GM23338 (cell line): ENCODE measurements around the gene LRRC3B. TPM values are rescaled to one million over a fixed set of nuclear protein-coding genes. Genes with fewer than 3 reads are reported as not detected.

Experiments
- ATAC-seq: fragments of 200-7000 bp; cut with Tn5 transposase; 3 replicates; pipeline ENCODE4 v1.9.1; 2020
- DNase-seq: peaks from one replicate; pipeline ENCODE4 v3.0.0-alpha.2; 2015; ENCODE audit warnings: low spot score
- H2AFZ ChIP-seq: fragments of 200-600 bp; sonication (generic); 2 replicates; pipeline ENCODE4 v1.8.0; 2016; ENCODE audit warnings: antibody characterized with exemption, mild to moderate bottlenecking, moderate library complexity
- H3F3A ChIP-seq: fragments of 200-600 bp; sonication (generic); replicated peaks from 2 replicates; pipeline ENCODE4 v1.8.0; 2017; ENCODE audit warnings: antibody characterized with exemption, mixed run types, low read depth
- H3K27ac ChIP-seq: fragments of 200-600 bp; sonication (generic); 2 replicates; pipeline ENCODE4 v1.6.1; 2016; ENCODE audit warnings: low read depth
- H3K27me3 ChIP-seq: fragments of 200-600 bp; sonication (generic); 2 replicates; pipeline ENCODE4 v1.8.0; 2016; ENCODE audit warnings: mild to moderate bottlenecking, mixed run types, moderate library complexity; ENCODE audit not compliant: insufficient read depth
- H3K36me3 ChIP-seq: fragments of 200-600 bp; sonication (generic); 2 replicates; pipeline ENCODE4 v1.8.0; 2016; ENCODE audit warnings: mild to moderate bottlenecking; ENCODE audit not compliant: insufficient read depth
- H3K4me1 ChIP-seq: fragments of 200-600 bp; sonication (generic); 2 replicates; pipeline ENCODE4 v1.8.0; 2016; ENCODE audit warnings: mild to moderate bottlenecking, moderate library complexity; ENCODE audit not compliant: insufficient read depth
- H3K4me2 ChIP-seq: fragments of 200-600 bp; sonication (generic); 2 replicates; pipeline ENCODE4 v1.7.1; 2017; ENCODE audit warnings: mixed run types
- H3K4me3 ChIP-seq: fragments of 200-600 bp; sonication (generic); 2 replicates; pipeline ENCODE4 v1.6.1; 2016; ENCODE audit warnings: mixed run types
- H3K79me2 ChIP-seq: fragments of 200-600 bp; sonication (generic); replicated peaks from 2 replicates; pipeline ENCODE4 v1.8.0; 2017; ENCODE audit warnings: mild to moderate bottlenecking; ENCODE audit not compliant: insufficient read depth
- H3K9me2 ChIP-seq: fragments of 200-600 bp; sonication (generic); 2 replicates; pipeline ENCODE4 v1.8.0; 2017; ENCODE audit not compliant: insufficient read depth
- H4K20me1 ChIP-seq: fragments of 200-600 bp; sonication (generic); replicated peaks from 2 replicates; pipeline ENCODE4 v1.8.0; 2017; ENCODE audit warnings: mild to moderate bottlenecking; ENCODE audit not compliant: insufficient read depth
- H3K27ac Mint-ChIP-seq: 2 replicates; pipeline ENCODE4 v1.8.0; 2020; ENCODE audit warnings: inconsistent platforms, mild to moderate bottlenecking, moderate library complexity, mixed read lengths
- H3K27me3 Mint-ChIP-seq: 3 replicates; pipeline ENCODE4 v1.8.0; 2022; ENCODE audit warnings: low read depth, mild to moderate bottlenecking, moderate library complexity, mixed read lengths, inconsistent platforms; ENCODE audit not compliant: insufficient read depth, poor library complexity
- H3K36me3 Mint-ChIP-seq: 3 replicates; pipeline ENCODE4 v1.8.0; 2021; ENCODE audit warnings: low read depth, mild to moderate bottlenecking, inconsistent platforms, moderate library complexity, mixed read lengths
- H3K4me1 Mint-ChIP-seq: 3 replicates; pipeline ENCODE4 v1.8.0; 2020; ENCODE audit warnings: mild to moderate bottlenecking, inconsistent platforms, mixed read lengths
- H3K4me3 Mint-ChIP-seq: 3 replicates; pipeline ENCODE4 v1.8.0; 2021; ENCODE audit warnings: moderate library complexity, mild to moderate bottlenecking, inconsistent platforms, mixed read lengths
- H3K9me3 Mint-ChIP-seq: 3 replicates; pipeline ENCODE4 v1.8.0; 2020; ENCODE audit warnings: moderate library complexity, mild to moderate bottlenecking, inconsistent platforms, mixed read lengths
- EZH2 ChIP-seq: fragments of 200-600 bp; sonication (generic); IDR thresholded peaks from one replicate; pipeline ENCODE4 v1.8.0; 2017; ENCODE audit warnings: antibody characterized with exemption, mild to moderate bottlenecking, low read depth; ENCODE audit not compliant: unreplicated experiment
- EZH2phosphoT487 ChIP-seq: fragments of 200-600 bp; sonication (generic); IDR thresholded peaks from one replicate; pipeline ENCODE4 v1.8.1; 2018; ENCODE audit warnings: antibody characterized with exemption; ENCODE audit not compliant: unreplicated experiment
- JUNB ChIP-seq: IDR thresholded peaks from one replicate; pipeline ENCODE4 v1.6.1; 2016; ENCODE audit warnings: antibody characterized with exemption; ENCODE audit not compliant: unreplicated experiment
- POLR2AphosphoS5 ChIP-seq: IDR thresholded peaks from 2 replicates; pipeline ENCODE4 v1.6.1; 2016; ENCODE audit warnings: antibody characterized with exemption, low read depth
- STAT1 ChIP-seq: IDR thresholded peaks from one replicate; pipeline ENCODE4 v1.6.1; 2016; ENCODE audit warnings: antibody characterized with exemption; ENCODE audit not compliant: unreplicated experiment
- ZNF114 ChIP-seq: fragments of 250-450 bp; sonication (Bioruptor Pico); IDR thresholded peaks from 2 replicates; pipeline ENCODE4 v1.5.0; 2020; ENCODE audit warnings: mild to moderate bottlenecking, moderate library complexity
- ZNF462 ChIP-seq: fragments of 250-450 bp; sonication (Bioruptor Pico); IDR thresholded peaks from 2 replicates; pipeline ENCODE4 v1.5.0; 2020; ENCODE audit warnings: mild to moderate bottlenecking, moderate library complexity
- polyA plus RNA-seq: library from polyadenylated mRNA; unstranded; fragments of >200 nt; fragmentation: Nextera tagmentation; extraction: Ambion mirVana; gene quantifications from 2 replicates; pipeline ENCODE4 v1.2.1, GENCODE V29; 2016
- total RNA-seq: library from RNA; depleted of rRNA; stranded (reverse); fragments of >200 nt; shearing (Covaris generic); gene quantifications from 2 replicates; pipeline ENCODE4 v1.2.3, GENCODE V29; 2014
- TF ChIP-seq, protein P1 (sequence below), 2 experiments: fragments of 200-600 bp in 1 of 2; sonication (generic) in 1 of 2; conservative IDR thresholded peaks; 2 replicates each; pipeline versions ENCODE4 v1.5.1 to v1.6.1; 2016 to 2017; ENCODE audit warnings: antibody characterized with exemption in 2 of 2, low read depth in 2 of 2, mild to moderate bottlenecking in 2 of 2, moderate library complexity in 1 of 2

The LRRC3B gene
- total and polyA plus RNA-seq, 2 experiments from 2014 or later = 7.1 to 13.2 TPM

DNA sequence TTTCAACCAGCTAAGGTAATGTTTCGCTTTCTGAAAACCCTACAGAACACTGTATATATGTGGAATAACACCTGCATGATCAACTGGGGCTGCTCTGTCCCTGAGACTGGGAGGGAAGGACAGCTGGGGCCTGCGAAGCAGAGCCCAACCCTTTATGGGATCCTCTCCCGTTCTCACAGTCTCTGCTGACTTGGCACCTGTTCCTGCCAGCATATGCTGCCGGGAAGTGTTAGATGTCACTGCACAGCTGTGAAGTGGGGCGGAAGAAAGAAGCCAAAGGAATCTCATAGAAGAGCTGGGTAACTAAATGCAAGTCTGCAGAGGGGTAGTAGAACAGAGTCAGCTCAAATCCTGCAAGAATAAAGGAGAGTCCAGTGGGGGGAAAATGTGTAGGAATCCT lies 29.6 kb downstream of the LRRC3B start (continued):
- TF ChIP-seq ZNF462 (CRISPR knock-in tag) (no peak), JUNB (no peak), EZH2phosphoT487 (no peak)

GRCh38 chr3:26653811-26654425 lies 31.3 kb downstream of the LRRC3B start:
- no peak for ATAC-seq
- peaks cover 30% of the 10 kb centered on the region for H3K4me1 ChIP-seq
- H3K4me2 ChIP-seq = no peak overlapping the region
- H3K27ac ChIP-seq = no peak overlapping the region
- H3K27ac Mint-ChIP-seq = no peak overlapping the region
- no peaks in the 10 kb centered on the region for H3K36me3 ChIP-seq
- no peaks in the 10 kb centered on the region for H3K79me2 ChIP-seq
- peaks cover 16% of the 10 kb centered on the region for H3K4me1 Mint-ChIP-seq
- no peak overlapping the region for H2AFZ ChIP-seq
- H3K9me3 Mint-ChIP-seq = no peaks in the 10 kb centered on the region
- H3K27me3 ChIP-seq = no peaks in the 10 kb centered on the region
- no peaks in the 10 kb centered on the region for H3K27me3 Mint-ChIP-seq
- no peaks in the 10 kb centered on the region for H3K9me2 ChIP-seq
- no peak overlapping the region for H3K4me3 ChIP-seq
- H4K20me1 ChIP-seq = no peaks in the 10 kb centered on the region
- H3K4me3 Mint-ChIP-seq = no peak overlapping the region
- no peaks in the 10 kb centered on the region for H3F3A ChIP-seq
- no peak for DNase-seq
- H3K36me3 Mint-ChIP-seq = no peaks in the 10 kb centered on the region
- TF ChIP-seq ZNF114 (CRISPR knock-in tag) = no peak
- TF ChIP-seq ZNF462 (CRISPR knock-in tag) = no peak
- TF ChIP-seq POLR2AphosphoS5 = no peak
- no peak for TF ChIP-seq STAT1
- no peak for TF ChIP-seq JUNB
- TF ChIP-seq, protein P1, sequence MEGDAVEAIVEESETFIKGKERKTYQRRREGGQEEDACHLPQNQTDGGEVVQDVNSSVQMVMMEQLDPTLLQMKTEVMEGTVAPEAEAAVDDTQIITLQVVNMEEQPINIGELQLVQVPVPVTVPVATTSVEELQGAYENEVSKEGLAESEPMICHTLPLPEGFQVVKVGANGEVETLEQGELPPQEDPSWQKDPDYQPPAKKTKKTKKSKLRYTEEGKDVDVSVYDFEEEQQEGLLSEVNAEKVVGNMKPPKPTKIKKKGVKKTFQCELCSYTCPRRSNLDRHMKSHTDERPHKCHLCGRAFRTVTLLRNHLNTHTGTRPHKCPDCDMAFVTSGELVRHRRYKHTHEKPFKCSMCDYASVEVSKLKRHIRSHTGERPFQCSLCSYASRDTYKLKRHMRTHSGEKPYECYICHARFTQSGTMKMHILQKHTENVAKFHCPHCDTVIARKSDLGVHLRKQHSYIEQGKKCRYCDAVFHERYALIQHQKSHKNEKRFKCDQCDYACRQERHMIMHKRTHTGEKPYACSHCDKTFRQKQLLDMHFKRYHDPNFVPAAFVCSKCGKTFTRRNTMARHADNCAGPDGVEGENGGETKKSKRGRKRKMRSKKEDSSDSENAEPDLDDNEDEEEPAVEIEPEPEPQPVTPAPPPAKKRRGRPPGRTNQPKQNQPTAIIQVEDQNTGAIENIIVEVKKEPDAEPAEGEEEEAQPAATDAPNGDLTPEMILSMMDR (conservative IDR thresholded peaks at IDR 0.05; ENCODE audit: low read depth in 2 of 2) = no peak
- no peak for TF ChIP-seq EZH2
